Tibial nerve (tissue), 4 donors: ENCODE measurements around the gene PNCK. TPM values are rescaled to one million over a fixed set of nuclear protein-coding genes. Genes with fewer than 3 reads are reported as not detected.
"Not testable (repeated sequence)": the region's sequence is repeated elsewhere in the genome, so short reads cannot be mapped to it uniquely, and the experiment has no call there.

Source experiments
- DNase-seq, 2 donors: peaks; one replicate each; pipeline ENCODE4 v3.0.0-alpha.2; 2019; ENCODE audit warnings: low spot score in 2 of 2
- H3K27ac ChIP-seq, 4 donors: fragments of 200-600 bp; sonication (generic) in 3 of 4; one replicate each; pipeline ENCODE4 v1.5.1; 2017 to 2019; ENCODE audit warnings: mild to moderate bottlenecking in 1 of 4
- H3K27me3 ChIP-seq, 2 donors: fragments of 200-600 bp; sonication (generic) in 1 of 2; one replicate each; pipeline versions ENCODE4 v1.5.1 to v1.6.0; 2017 to 2019
- H3K36me3 ChIP-seq, 3 donors: fragments of 200-600 bp; sonication (generic); one replicate each; pipeline ENCODE4 v1.5.1; 2018 to 2019
- H3K4me1 ChIP-seq, 4 donors: fragments of 200-600 bp; sonication (generic) in 3 of 4; one replicate each; pipeline ENCODE4 v1.5.1; 2017 to 2019
- H3K4me3 ChIP-seq, 4 donors: fragments of 200-600 bp; sonication (generic) in 3 of 4; one replicate each; pipeline ENCODE4 v1.5.1; 2017 to 2019; ENCODE audit warnings: mild to moderate bottlenecking in 1 of 4, moderate library complexity in 1 of 4
- H3K9me3 ChIP-seq, 4 donors: fragments of 200-600 bp; sonication (generic) in 3 of 4; one replicate each; pipeline ENCODE4 v1.5.1; 2017 to 2019
- CTCF ChIP-seq, 5 experiments: fragments of 200-600 bp in 3 of 5; fragments of 450-650 bp in 2 of 5; sonication (generic) in 3 of 5; IDR thresholded peaks; one replicate each; pipeline ENCODE4 v1.5.1; 2016 to 2019; ENCODE audit warnings: antibody characterized with exemption in 5 of 5, mild to moderate bottlenecking in 3 of 5, moderate library complexity in 2 of 5
- EP300 ChIP-seq, 2 donors: sonication (generic); formaldehyde crosslinking; IDR thresholded peaks; one replicate each; pipeline ENCODE4 v1.6.1; 2017; ENCODE audit warnings: antibody characterized with exemption in 2 of 2, mild to moderate bottlenecking in 1 of 2
- POLR2A ChIP-seq, 2 donors: fragments of 450-650 bp; IDR thresholded peaks; one replicate each; pipeline ENCODE4 v1.6.1; 2017; ENCODE audit warnings: antibody characterized with exemption in 2 of 2, mild to moderate bottlenecking in 2 of 2, moderate library complexity in 2 of 2
- WGBS, 2 donors: methylation state at CpG; one replicate each; pipeline ENCODE4 v1.1.5; 2018; 5-methylcytosine and 5-hydroxymethylcytosine counted together
- total RNA-seq, 4 donors: library from RNA; depleted of rRNA; stranded (reverse); fragments of >200 nt; gene quantifications; one replicate each; pipeline ENCODE4 v1.1.0, GENCODE V29; 2016

Gene PNCK
- total RNA-seq, 4 donors from 2014 or later = 0.63 to 4.5 (median 3.6) TPM; not detected in 1

GRCh38 chrX:153697924-153698865, 24.6 kb upstream of the PNCK start:
- no peaks in the 10 kb centered on the region for H3K9me3 ChIP-seq
- no peaks in the 10 kb centered on the region for H3K27me3 ChIP-seq
- peaks cover 0 to 2% (median 0%) of the 10 kb centered on the region in 4 donors for H3K4me1 ChIP-seq
- no peak overlapping the region for H3K4me3 ChIP-seq
- peaks cover 0 to 56% (median 0%) of the 10 kb centered on the region in 3 donors for H3K36me3 ChIP-seq
- H3K27ac ChIP-seq = no peak overlapping the region
- 78% methylated on average over 7 to 15 of the region's 16 CpGs for WGBS, 2 donors
- no peak for DNase-seq
- TF ChIP-seq POLR2A (IDR thresholded peaks at IDR 0.05) = no peak
- no peak for TF ChIP-seq EP300 (IDR thresholded peaks at IDR 0.05)
- TF ChIP-seq CTCF (IDR thresholded peaks at IDR 0.05) = no peak

- H3K36me3 ChIP-seq = peaks cover 0 to 46% (median 0%) of the 10 kb centered on the region in 3 donors
- WGBS, 2 donors = 82% methylated on average over 10 to 16 of the region's 16 CpGs
- H3K4me1 ChIP-seq, H3K27ac ChIP-seq, DNase-seq, H3K4me3 ChIP-seq, H3K27me3 ChIP-seq, H3K9me3 ChIP-seq: not testable (repeated sequence)
These were observed 23.5 kb upstream of the PNCK start for GRCh38 chrX:153696986-153697722.

- H3K4me1 ChIP-seq, H3K4me3 ChIP-seq, H3K9me3 ChIP-seq, H3K27me3 ChIP-seq, H3K27ac ChIP-seq, DNase-seq: not testable (repeated sequence)
- WGBS, 2 donors = 79 to 92% methylated on average over 4 to 10 of the region's 10 CpGs
- peaks cover 0 to 39% (median 0%) of the 10 kb centered on the region in 3 donors for H3K36me3 ChIP-seq
These were observed 22.9 kb upstream of the PNCK start for GRCh38 chrX:153696538-153696937.

- H3K9me3 ChIP-seq = no peaks in the 10 kb centered on the region
- no peak overlapping the region for H3K27ac ChIP-seq
- 76 to 83% methylated on average over 5 to 15 of the region's 15 CpGs for WGBS, 2 donors
- H3K27me3 ChIP-seq = no peaks in the 10 kb centered on the region
- DNase-seq = no peak
- no peaks in the 10 kb centered on the region for H3K4me1 ChIP-seq
- peaks cover 0 to 35% (median 0%) of the 10 kb centered on the region in 3 donors for H3K36me3 ChIP-seq
- TF ChIP-seq POLR2A (IDR thresholded peaks at IDR 0.05) = no peak
- TF ChIP-seq CTCF (IDR thresholded peaks at IDR 0.05) = no peak
- no peak for TF ChIP-seq EP300 (IDR thresholded peaks at IDR 0.05)
- no peak overlapping the region for H3K4me3 ChIP-seq
These were observed 22.5 kb upstream of the PNCK start for GRCh38 chrX:153696100-153696499.

- Histone ChIP-seq H3K4me3 (no peak overlapping the region), H3K36me3 (peaks cover 0 to 29% (median 0%) of the 10 kb centered on the region in 3 donors), H3K9me3 (no peaks in the 10 kb centered on the region), H3K27ac (no peak overlapping the region), H3K27me3 (no peaks in the 10 kb centered on the region), H3K4me1 (peaks cover 0 to 5% (median 0%) of the 10 kb centered on the region in 4 donors)
- 60 to 86% methylated on average over 6 to 20 of the region's 23 CpGs for whole genome bisulfite sequencing, 2 donors
- no peak for DNase-seq
- TF ChIP-seq EP300 (IDR thresholded peaks at IDR 0.05) (no peak), CTCF (IDR thresholded peaks at IDR 0.05) (no peak), POLR2A (IDR thresholded peaks at IDR 0.05) (no peak)
These were observed 21.2 kb upstream of the PNCK start for GRCh38 chrX:153694687-153695270.

- H3K27me3 ChIP-seq, H3K4me3 ChIP-seq, H3K9me3 ChIP-seq, H3K27ac ChIP-seq, H3K4me1 ChIP-seq, DNase-seq: not testable (repeated sequence)
- H3K36me3 ChIP-seq = peaks cover 0 to 29% (median 0%) of the 10 kb centered on the region in 3 donors
- 80% methylated on average over 15 of the region's 16 CpGs; no CpG with 5 or more reads in 1 of the 2 donors for WGBS, 2 donors
These were observed 20.6 kb upstream of the PNCK start for GRCh38 chrX:153694256-153694655.
